ENCODE data around the gene WNT7B. TPM values are rescaled to one million over a fixed set of nuclear protein-coding genes. Genes with fewer than 3 reads are reported as not detected.

The WNT7B gene
- total RNA-seq, 3 donors from 2014 or later (not counting 1 experiment from before 2014, with no cell fraction given) = not detected

GRCh38 chr22:45969801-45970470 lies 7.0 kb downstream of the WNT7B start:
- Mint-ChIP-seq H3K27me3 (ENCODE audit: low read depth in 2 of 2) (peaks cover 35% of the 10 kb centered on the region in 2 donors), H3K4me3 (no peak overlapping the region), H3K9me3 (no peaks in the 10 kb centered on the region), H3K36me3 (no peaks in the 10 kb centered on the region), H3K27ac (no peak overlapping the region), H3K4me1 (peaks cover 0 to 5% of the 10 kb centered on the region in 2 donors)
- H3K36me3 ChIP-seq (ENCODE audit: control insufficient read depth, insufficient read depth, low read length) = no peaks in the 10 kb centered on the region
- DNase-seq (no peak), ATAC-seq (no peak)
- H3K4me1 ChIP-seq (ENCODE audit: control insufficient read depth, insufficient read depth, low read length) = peaks cover 4% of the 10 kb centered on the region
- intact Hi-C loops (cut with micrococcal nuclease) = no loop called here
- no peaks in the 10 kb centered on the region for H3K9me3 ChIP-seq (ENCODE audit: control insufficient read depth, insufficient read depth, low read length)
- 35% methylated on average over 21 of the region's 21 CpGs for WGBS (ENCODE audit: insufficient coverage)
- H3K27me3 ChIP-seq (ENCODE audit: control insufficient read depth, insufficient read depth, low read length) = peaks cover 16% of the 10 kb centered on the region
- H3K4me3 ChIP-seq (ENCODE audit: low read length) = no peak overlapping the region
- no peak for TF ChIP-seq CTCF (IDR thresholded peaks at IDR 0.05)
- H3K27ac ChIP-seq (ENCODE audit: low read length) = no peak overlapping the region

GRCh38 chr22:45969414-45969799 lies 7.6 kb downstream of the WNT7B start:
- intact Hi-C loops (cut with micrococcal nuclease) = no loop called here
- Mint-ChIP-seq H3K27ac (no peak overlapping the region), H3K9me3 (no peaks in the 10 kb centered on the region), H3K4me3 (no peak overlapping the region), H3K27me3 (ENCODE audit: low read depth in 2 of 2) (peaks cover 30 to 33% of the 10 kb centered on the region in 2 donors), H3K4me1 (peaks cover 0 to 5% of the 10 kb centered on the region in 2 donors), H3K36me3 (no peaks in the 10 kb centered on the region)
- H3K4me1 ChIP-seq (ENCODE audit: control insufficient read depth, insufficient read depth, low read length) = peaks cover 4% of the 10 kb centered on the region
- WGBS (ENCODE audit: insufficient coverage) = 69% methylated on average over 11 of the region's 11 CpGs
- H3K27ac ChIP-seq (ENCODE audit: low read length) = no peak overlapping the region
- H3K4me3 ChIP-seq (ENCODE audit: low read length) = no peak overlapping the region
- H3K9me3 ChIP-seq (ENCODE audit: control insufficient read depth, insufficient read depth, low read length) = no peaks in the 10 kb centered on the region
- no peaks in the 10 kb centered on the region for H3K36me3 ChIP-seq (ENCODE audit: control insufficient read depth, insufficient read depth, low read length)
- DNase-seq (no peak), ATAC-seq (no peak)
- peaks cover 12% of the 10 kb centered on the region for H3K27me3 ChIP-seq (ENCODE audit: control insufficient read depth, insufficient read depth, low read length)
- no peak for TF ChIP-seq CTCF (IDR thresholded peaks at IDR 0.05)

GRCh38 chr22:45968751-45969413 lies 8.1 kb downstream of the WNT7B start:
- Mint-ChIP-seq H3K4me3 (no peak overlapping the region), H3K36me3 (no peaks in the 10 kb centered on the region), H3K4me1 (peaks cover 0 to 5% of the 10 kb centered on the region in 2 donors), H3K27ac (no peak overlapping the region), H3K9me3 (no peaks in the 10 kb centered on the region), H3K27me3 (ENCODE audit: low read depth in 2 of 2) (peaks cover 25 to 27% of the 10 kb centered on the region in 2 donors)
- TF ChIP-seq CTCF (IDR thresholded peaks at IDR 0.05) = no peak
- WGBS (ENCODE audit: insufficient coverage) = 57% methylated on average over 21 of the region's 21 CpGs
- Histone ChIP-seq H3K4me3 (ENCODE audit: low read length) (no peak overlapping the region), H3K36me3 (ENCODE audit: control insufficient read depth, insufficient read depth, low read length) (no peaks in the 10 kb centered on the region), H3K27me3 (ENCODE audit: control insufficient read depth, insufficient read depth, low read length) (peaks cover 8% of the 10 kb centered on the region), H3K4me1 (ENCODE audit: control insufficient read depth, insufficient read depth, low read length) (peaks cover 4% of the 10 kb centered on the region), H3K27ac (ENCODE audit: low read length) (no peak overlapping the region), H3K9me3 (ENCODE audit: control insufficient read depth, insufficient read depth, low read length) (no peaks in the 10 kb centered on the region)
- DNase-seq = no peak
- no peak for ATAC-seq
- intact Hi-C loops (cut with micrococcal nuclease) = no loop called here
